HUES6 (cell line): ENCODE data around the gene JDP2.

Experiments
- H3K27ac ChIP-seq: 2 replicates; pipeline ENCODE4 v1.7.0; 2013; ENCODE audit warnings: low read depth, mild to moderate bottlenecking, low read length, inconsistent platforms
- H3K27me3 ChIP-seq: 2 replicates; pipeline ENCODE4 v1.6.1; 2013; ENCODE audit warnings: low read length; ENCODE audit not compliant: control insufficient read depth, insufficient read depth
- H3K36me3 ChIP-seq: 2 replicates; pipeline ENCODE4 v1.6.1; 2013; ENCODE audit warnings: low read length; ENCODE audit not compliant: control insufficient read depth, insufficient read depth
- H3K4me1 ChIP-seq: 2 replicates; pipeline ENCODE4 v1.6.1; 2013; ENCODE audit warnings: low read length; ENCODE audit not compliant: control insufficient read depth, insufficient read depth
- H3K4me3 ChIP-seq: 2 replicates; pipeline ENCODE4 v1.5.1; 2013; ENCODE audit warnings: low read depth, low read length
- H3K9ac ChIP-seq: one replicate; pipeline ENCODE4 v1.6.1; 2013; ENCODE audit warnings: mild to moderate bottlenecking, low read length
- H3K9me3 ChIP-seq: 2 replicates; pipeline ENCODE4 v1.6.1; 2013; ENCODE audit warnings: low read depth, low read length; ENCODE audit not compliant: control insufficient read depth, insufficient read depth

The JDP2 gene

GRCh38 chr14:75437201-75438143 lies 9.7 kb downstream of the JDP2 start:
- no peaks in the 10 kb centered on the region for H3K9me3 ChIP-seq
- H3K9ac ChIP-seq = no peak overlapping the region
- no peak overlapping the region for H3K4me3 ChIP-seq
- no peak overlapping the region for H3K27ac ChIP-seq
- H3K4me1 ChIP-seq = peaks cover 42% of the 10 kb centered on the region
- peaks cover 71% of the 10 kb centered on the region for H3K36me3 ChIP-seq
- H3K27me3 ChIP-seq = no peaks in the 10 kb centered on the region

DNA sequence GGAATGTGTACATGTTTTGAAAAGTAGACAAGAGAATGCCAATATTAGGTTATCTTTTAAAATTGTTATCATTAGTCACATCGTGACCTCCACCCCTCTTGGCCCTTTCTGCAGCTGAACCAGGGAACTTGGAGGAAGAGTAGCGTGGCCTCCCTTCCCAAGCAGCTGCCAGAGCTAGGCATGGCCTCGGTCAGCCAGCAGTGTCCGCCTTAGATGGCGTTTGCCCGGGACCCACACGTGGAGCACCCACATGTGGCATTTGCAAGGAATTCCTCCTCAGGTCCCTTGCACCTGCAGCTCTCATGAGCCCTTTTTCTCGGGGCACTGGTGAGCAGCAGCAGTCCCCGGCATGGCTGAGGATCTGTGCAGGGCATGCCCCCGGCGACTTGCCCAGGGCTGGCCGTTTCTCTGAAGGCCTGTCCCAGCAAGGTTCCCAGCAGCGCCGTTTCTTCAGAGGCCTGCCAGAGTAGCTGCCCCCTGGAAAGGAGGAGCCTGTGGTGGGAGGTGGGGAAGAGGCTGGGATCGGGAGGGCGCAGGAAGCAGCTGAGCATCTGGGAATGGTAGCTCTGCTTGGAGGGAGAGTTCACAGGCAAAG lies 10.8 kb downstream of the JDP2 start:
- Histone ChIP-seq H3K4me3 (no peak overlapping the region), H3K36me3 (peaks cover 73% of the 10 kb centered on the region), H3K27me3 (no peaks in the 10 kb centered on the region), H3K9ac (no peak overlapping the region), H3K27ac (no peak overlapping the region; the same call in 1 of the 2 replicates), H3K9me3 (no peaks in the 10 kb centered on the region), H3K4me1 (peaks cover 50% of the 10 kb centered on the region)

DNA sequence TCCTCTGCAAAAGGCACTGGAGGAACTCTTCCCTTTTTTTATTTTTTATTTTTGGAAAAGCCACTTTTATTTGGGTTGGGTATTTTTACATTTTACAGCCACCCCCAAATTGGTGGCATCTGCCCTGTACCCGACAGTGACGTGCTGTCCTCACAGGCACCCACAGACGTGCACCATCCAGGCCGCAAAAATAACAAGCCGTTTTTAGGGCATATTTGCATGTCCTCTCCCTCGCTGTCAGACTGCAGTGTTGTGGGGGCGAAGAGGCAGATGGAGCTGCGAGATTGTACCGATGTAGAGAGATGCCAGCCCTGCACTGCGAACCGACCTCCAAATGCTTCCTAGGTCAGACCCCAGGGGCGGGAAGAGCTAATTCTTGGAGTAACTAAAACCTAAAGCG lies 12.2 kb downstream of the JDP2 start:
- Histone ChIP-seq H3K27ac (no peak overlapping the region), H3K36me3 (peaks cover 72% of the 10 kb centered on the region), H3K4me1 (peaks cover 53% of the 10 kb centered on the region), H3K9me3 (no peaks in the 10 kb centered on the region), H3K4me3 (no peak overlapping the region), H3K9ac (no peak overlapping the region), H3K27me3 (no peaks in the 10 kb centered on the region)

DNA sequence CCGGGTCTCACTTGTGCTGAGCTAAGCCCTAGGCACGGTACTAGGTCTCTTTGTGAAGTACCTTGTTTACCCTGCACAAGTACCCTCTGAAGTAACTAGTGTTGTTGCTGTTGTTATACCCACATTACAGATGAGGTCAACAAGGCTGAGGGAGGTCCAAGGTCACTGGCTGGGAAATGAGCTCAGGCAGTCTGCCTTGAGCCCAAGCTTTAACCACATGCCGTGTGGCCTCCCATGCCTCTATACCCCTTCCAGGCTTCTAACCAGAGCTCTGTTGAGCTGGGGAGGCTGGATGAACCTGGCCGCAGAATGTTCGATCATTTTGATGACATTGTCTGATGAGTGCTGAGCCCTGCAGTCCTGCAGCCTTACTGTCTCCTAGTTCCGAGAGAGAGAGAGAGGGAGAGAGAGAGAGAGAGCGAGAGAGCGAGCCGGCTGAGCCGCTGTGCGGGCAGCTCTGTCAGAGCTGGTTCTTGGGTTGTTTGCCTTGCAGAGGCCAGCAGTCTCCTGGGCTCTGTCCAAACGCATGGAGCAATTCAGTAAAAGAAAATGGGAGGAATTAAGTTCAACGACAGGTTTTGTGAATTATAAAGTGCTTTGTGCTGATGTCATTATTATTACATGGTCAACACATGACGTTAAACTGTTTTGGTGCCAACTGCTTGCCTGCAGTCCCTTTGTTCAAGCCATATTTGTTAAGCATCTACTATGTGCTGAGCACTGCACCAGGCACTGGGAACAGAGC lies 13.1 kb downstream of the JDP2 start:
- no peak overlapping the region for H3K9ac ChIP-seq
- H3K4me3 ChIP-seq = no peak overlapping the region
- H3K27me3 ChIP-seq = no peaks in the 10 kb centered on the region
- H3K36me3 ChIP-seq = peaks cover 66% of the 10 kb centered on the region
- peaks cover 54% of the 10 kb centered on the region for H3K4me1 ChIP-seq
- H3K27ac ChIP-seq = no peak overlapping the region
- H3K9me3 ChIP-seq = no peaks in the 10 kb centered on the region

GRCh38 chr14:75441728-75442127 lies 13.9 kb downstream of the JDP2 start:
- no peaks in the 10 kb centered on the region for H3K9me3 ChIP-seq
- peaks cover 54% of the 10 kb centered on the region for H3K4me1 ChIP-seq
- H3K4me3 ChIP-seq = no peak overlapping the region
- no peak overlapping the region for H3K27ac ChIP-seq
- peaks cover 64% of the 10 kb centered on the region for H3K36me3 ChIP-seq
- H3K27me3 ChIP-seq = no peaks in the 10 kb centered on the region
- no peak overlapping the region for H3K9ac ChIP-seq

DNA sequence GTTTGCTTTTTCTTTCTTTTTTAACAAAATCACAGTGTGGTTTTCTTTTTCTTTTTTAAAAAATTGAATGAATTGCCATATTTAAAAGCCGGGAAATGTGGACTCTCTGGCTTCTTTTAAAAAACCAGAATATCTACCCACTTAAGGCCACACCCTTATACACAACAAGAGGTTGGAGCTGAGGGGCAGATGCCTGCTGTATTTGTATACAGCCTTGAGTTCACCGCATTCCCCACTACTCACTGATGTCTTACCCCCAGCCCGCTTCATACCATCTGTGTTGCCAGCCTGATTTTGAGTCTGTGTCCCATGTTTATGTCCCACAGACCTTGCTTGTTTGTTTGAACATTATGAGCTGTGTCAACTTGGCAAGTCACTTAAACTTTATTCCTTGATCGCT lies 14.3 kb downstream of the JDP2 start:
- H3K27me3 ChIP-seq = no peaks in the 10 kb centered on the region
- peaks cover 64% of the 10 kb centered on the region for H3K36me3 ChIP-seq
- H3K4me3 ChIP-seq = no peak overlapping the region
- peak overlapping the region; percentile 22; the same call in 1 of the 2 replicates for H3K27ac ChIP-seq
- H3K4me1 ChIP-seq = peaks cover 53% of the 10 kb centered on the region
- no peak overlapping the region for H3K9ac ChIP-seq
- H3K9me3 ChIP-seq = no peaks in the 10 kb centered on the region

DNA sequence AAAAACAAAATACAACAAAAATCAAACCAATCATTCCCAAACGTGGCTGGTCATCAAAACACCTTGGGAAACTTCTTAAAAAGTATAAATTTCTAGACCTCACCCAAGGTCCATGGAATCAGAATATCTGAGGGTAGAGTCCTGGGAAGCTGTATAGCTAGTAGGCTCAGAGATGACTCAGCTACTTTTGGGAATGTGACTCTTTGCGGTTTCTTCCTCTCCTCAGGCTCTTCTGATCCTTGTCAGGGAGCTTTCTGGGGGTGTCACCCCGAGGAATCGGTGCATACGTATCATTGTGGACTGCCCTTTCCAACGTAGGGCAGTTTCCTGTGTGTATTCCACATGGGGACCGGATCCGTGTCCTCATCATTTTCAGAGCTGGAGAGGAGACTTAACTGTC lies 14.8 kb downstream of the JDP2 start:
- Histone ChIP-seq H3K9ac (no peak overlapping the region), H3K27me3 (no peaks in the 10 kb centered on the region), H3K36me3 (peaks cover 61% of the 10 kb centered on the region), H3K27ac (peak overlapping the region; percentile 22; the same call in 1 of the 2 replicates), H3K4me1 (peaks cover 48% of the 10 kb centered on the region), H3K9me3 (no peaks in the 10 kb centered on the region), H3K4me3 (no peak overlapping the region)

GRCh38 chr14:75443203-75443969 lies 15.6 kb downstream of the JDP2 start:
- peaks cover 41% of the 10 kb centered on the region for H3K4me1 ChIP-seq

DNA sequence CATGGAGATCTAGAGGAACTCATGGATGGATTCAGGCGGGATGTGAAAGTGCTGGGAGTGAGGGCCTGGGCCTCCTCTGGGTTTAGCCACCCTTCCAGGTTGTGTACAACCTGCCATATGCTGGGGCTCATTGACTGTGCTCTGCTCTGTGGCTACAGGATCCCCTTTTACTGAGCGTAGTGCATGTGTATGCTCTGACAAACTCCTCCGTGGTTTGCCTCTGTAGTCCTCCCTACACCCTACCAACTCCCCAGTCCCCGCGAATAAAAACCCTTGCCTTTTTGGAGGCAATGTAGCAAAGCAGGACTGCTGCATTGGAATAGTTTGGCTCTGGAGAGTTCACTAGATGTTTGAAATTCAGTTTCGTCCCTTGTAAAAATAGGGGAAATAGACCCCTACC lies 17.4 kb downstream of the JDP2 start:
- H3K9ac ChIP-seq = no peak overlapping the region
- H3K9me3 ChIP-seq = no peaks in the 10 kb centered on the region
- H3K27ac ChIP-seq = no peak overlapping the region
- no peak overlapping the region for H3K4me3 ChIP-seq
- H3K4me1 ChIP-seq = peaks cover 33% of the 10 kb centered on the region; the same call in 1 of the 2 replicates
- H3K27me3 ChIP-seq = no peaks in the 10 kb centered on the region
- H3K36me3 ChIP-seq = peaks cover 43% of the 10 kb centered on the region

More at GRCh38 chr14:75443203-75443969, 15.6 kb downstream of the JDP2 start:
- Histone ChIP-seq H3K27ac (0 out of 2 replicates have a peak overlapping the region, but pooled peaks have one; percentile 22), H3K36me3 (peaks cover 53% of the 10 kb centered on the region), H3K9me3 (no peaks in the 10 kb centered on the region), H3K4me3 (no peak overlapping the region), H3K9ac (no peak overlapping the region), H3K27me3 (no peaks in the 10 kb centered on the region)

- peaks cover 35% of the 10 kb centered on the region; the same call in 1 of the 2 replicates for H3K4me1 ChIP-seq
Observed at GRCh38 chr14:75445963-75446362, 18.1 kb downstream of the JDP2 start.

More at GRCh38 chr14:75445963-75446362, 18.1 kb downstream of the JDP2 start:
- no peak overlapping the region for H3K27ac ChIP-seq
- H3K27me3 ChIP-seq = no peaks in the 10 kb centered on the region
- H3K4me3 ChIP-seq = no peak overlapping the region
- H3K9me3 ChIP-seq = no peaks in the 10 kb centered on the region
- H3K36me3 ChIP-seq = peaks cover 44% of the 10 kb centered on the region
- no peak overlapping the region for H3K9ac ChIP-seq
